Right hindlimb (tissue), 1 donor: ENCODE results near the gene RNF157.

Source experiments
- DNase-seq: peaks from one replicate; pipeline ENCODE4 v3.0.0-alpha.2; 2018

Gene RNF157

DNA sequence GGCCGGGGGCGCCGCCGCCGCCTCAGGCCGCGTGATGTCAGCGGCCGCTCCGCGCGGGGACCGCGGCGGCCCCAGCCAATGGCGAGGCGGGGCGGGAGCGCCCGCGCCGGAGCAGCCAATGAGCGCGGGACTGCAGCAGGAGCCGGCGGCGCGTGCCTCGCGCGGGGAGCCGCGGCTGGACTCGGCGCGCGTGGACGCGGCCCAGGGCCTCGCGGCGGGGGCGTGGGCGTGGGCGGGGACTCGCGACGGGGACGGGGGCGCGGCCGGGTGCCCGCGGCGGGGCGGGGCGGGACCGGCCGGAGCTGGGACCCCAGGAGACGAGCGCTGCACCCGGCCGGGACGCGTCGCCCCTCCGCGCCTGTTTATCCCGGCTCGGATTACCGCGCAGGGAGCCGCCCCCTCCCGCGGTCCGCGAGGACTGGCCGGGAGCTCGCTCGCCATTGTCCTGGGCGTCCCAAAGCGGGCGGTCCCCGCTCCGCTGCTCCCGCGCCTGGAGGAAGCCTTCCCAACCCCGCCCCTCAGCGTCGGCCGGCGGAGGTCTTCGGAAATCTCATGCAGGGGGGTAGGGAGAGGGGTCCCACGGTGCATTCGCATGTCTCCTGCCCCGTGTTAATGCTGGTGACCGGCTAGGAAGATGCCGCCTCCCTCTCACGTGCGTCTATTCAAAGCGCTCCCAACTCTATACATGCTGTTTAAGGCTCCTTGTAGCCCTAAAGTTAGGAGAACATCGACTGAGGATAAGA lies at the start of gene RNF157:
TSS of gene RNF157 (minus strand) at position 33 of the 743 bp plus-strand sequence. CDS start 253 bp downstream, outside the sequence.
- peak; percentile 72 for DNase-seq

DNA sequence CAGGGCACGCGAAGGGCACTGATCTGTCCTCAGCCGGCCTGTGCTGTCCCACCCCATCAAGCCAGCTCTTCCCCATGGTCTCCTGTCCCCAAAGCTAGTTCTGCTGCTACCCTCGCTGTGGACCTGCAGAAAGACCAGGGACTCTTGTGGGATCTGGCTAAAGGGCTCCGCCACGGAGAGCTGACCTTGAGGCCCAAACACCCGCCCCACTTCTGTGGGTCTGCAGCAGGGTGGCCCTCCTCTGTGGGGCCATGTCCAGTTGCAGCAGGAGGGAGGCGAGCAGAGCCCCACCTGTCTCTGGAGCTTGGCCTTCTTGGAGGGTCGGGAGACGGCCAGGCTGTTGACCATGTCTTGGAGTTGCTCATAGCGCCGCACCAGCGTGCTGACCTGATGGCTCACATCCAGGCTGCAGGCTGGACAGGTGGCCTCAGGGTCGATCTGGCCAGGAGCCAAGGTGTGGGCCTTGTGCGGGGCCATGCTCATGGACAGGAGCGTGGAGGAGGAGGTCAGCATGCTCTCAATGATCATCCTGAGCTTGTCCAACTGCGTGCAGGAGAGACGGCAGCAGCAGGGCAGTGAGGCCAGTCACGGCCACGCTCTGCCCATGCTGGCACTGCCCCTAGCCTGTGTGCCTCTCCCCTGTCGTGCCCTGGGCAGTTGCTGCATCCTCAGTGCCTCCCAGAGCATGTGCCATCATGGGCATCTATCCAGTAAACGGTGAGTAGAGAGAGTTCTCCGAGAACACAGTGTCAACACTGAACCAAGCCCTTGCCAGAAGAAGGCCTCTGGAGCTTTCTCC lies 41.5 kb upstream of the RNF157 start:
- DNase-seq, result no peak

DNA sequence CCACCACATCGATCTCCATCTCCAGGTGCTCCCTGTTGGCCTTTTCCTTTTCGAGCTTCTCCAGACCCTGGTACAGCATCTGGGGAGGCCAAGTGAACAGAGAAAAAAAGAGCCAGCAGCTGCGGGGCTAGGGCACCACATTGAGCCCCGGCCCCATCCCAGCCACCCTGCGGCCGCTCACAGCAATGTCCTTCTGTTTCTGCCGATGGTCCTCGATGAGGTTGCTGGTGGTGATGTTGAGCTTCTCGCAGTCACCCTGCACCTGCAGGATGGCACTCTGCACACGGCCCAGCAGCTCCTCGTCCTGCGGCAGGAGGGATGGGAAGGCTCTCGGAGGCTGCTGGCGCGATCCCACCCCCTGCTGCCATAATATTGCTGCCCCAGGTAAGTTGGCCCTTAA lies 40.4 kb upstream of the RNF157 start:
- no peak for DNase-seq

DNA sequence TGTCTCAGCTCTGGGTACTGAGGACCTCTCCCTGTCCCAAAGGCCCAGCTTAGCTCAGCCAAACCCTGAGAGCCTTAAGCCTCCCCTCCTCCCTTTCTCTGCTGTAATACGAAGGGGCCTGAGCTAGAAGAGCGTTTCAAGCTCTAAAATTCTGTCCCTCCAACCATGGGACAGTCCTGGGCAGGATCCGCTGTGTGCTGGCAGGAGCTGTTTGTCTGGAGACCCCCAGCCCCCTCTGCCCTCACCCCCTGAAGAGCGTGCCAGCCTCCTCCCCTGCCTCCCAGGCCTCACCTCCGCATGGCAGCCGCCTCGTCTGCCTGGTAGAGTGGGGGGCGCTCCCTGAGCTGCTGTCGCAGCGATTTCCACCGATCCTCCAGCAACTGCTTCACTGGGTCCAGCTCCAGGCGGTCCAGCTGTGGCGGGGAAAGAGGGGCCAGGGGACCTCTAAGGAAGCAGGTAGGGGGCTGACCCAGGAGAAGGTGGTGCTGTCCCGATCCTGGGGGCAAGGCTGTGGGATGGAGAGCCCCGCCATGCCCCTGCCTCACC lies 39.5 kb upstream of the RNF157 start:
- no peak for DNase-seq

DNA sequence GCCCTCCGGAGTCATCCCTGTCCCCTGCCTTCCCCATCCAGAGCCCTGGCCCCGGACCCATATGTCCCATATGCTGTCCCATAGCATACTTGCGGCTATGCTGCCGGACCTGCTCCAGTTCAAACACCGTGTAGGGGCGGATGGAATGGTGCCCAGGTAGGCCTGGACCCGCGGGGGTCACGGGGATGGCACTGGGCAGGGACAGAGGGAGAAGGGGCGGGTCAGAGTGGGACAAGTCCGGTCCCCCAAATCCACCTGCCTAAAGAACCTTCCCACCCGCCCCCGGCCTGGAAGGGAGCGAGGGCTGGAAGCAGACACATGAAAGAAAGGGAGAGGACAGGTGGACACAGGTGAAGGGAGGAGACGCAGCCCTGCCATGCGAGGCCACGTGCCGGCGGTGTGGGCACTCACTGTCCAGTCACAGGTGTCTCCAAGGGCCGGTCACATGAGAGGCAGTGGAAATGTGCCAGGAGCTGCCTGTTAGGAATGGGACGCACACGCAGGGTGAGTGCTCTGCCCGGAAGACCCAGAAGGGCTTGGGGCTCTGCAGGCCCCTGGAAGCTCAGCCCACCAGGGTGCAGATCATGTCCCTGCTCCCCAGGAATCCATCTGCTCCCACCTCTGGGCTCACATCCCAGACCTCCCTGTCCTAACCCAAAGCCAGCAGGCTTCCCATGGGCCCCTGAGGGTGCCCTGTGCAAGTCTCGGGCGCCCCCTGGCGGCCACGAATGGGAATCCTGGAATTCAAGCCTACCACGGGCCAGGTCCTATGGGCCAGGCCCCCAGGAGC lies 38.9 kb upstream of the RNF157 start:
- peak; percentile 89 for DNase-seq

DNA sequence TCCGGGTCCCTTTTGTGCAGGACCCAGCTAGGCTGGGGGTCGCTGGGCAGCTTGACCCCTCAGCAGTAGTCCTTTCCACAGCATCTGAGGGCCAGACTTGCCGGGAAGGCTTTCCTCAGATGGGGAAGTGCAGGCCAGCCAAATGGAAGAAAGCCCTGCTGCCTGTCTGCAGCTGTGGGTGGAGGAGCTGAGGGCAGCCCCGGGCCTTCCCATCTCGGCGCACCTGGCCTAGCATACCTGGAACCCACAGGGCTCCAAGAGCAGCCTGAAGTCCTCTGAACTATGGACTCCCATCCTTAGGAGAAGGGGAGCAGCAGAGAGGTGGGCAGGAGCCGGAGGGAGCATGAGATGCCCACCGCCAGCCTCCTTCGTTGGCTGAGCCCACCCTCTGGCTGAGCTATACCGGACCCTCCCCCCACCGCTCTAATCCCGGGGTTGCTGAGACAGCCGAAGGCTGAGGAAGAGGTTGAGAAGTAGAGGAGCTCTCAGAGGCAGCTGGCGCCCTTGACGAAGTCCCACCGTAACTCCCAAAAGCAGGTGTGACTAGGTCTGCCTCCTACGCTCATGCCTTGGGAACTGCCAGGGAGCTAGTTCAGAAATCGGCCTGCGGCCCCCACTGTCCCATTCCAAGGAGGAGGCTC lies 38.1 kb upstream of the RNF157 start:
- DNase-seq, result no peak

DNA sequence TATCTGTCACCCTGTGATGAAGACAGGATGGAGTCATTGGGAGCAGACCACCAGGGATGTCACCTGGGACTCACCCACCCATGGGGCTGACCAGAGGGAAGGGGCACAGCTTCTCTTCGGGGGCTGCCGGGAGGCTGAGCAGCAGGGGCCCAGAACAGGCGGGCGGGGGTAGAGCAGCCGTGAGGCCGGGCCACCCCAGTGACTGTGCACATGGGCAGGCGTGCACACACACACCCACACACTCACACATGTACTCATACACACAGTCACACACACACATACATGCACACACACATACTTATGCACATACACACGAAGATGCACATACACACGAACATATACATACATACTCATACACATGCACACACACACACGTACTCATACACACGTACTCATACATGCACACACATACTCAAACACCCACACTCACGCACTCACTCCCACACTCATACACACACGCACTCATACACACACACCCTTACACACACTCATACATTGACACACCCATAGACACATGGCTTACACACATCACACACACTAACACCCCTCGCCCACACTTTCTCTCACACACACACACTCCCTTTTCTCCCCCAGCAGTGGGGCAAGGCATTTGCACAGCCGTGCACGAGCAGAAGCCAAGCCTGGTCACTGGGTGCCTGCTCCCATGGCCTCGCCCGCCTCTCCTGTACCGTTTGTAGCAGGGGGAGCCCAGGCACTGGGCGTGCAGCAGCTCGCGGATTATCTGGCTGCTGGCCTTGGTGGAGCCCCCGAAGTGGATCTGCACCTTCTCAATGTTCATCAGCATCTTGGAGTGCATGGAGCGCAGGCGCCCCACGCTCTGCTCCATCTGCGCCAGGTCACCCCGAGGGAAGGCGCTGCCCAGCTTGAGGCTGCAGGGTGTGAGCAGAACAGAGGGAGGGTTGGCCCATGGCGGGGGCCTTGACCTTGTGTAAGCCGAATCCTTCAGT lies 37.3 kb upstream of the RNF157 start:
- no peak for DNase-seq

DNA sequence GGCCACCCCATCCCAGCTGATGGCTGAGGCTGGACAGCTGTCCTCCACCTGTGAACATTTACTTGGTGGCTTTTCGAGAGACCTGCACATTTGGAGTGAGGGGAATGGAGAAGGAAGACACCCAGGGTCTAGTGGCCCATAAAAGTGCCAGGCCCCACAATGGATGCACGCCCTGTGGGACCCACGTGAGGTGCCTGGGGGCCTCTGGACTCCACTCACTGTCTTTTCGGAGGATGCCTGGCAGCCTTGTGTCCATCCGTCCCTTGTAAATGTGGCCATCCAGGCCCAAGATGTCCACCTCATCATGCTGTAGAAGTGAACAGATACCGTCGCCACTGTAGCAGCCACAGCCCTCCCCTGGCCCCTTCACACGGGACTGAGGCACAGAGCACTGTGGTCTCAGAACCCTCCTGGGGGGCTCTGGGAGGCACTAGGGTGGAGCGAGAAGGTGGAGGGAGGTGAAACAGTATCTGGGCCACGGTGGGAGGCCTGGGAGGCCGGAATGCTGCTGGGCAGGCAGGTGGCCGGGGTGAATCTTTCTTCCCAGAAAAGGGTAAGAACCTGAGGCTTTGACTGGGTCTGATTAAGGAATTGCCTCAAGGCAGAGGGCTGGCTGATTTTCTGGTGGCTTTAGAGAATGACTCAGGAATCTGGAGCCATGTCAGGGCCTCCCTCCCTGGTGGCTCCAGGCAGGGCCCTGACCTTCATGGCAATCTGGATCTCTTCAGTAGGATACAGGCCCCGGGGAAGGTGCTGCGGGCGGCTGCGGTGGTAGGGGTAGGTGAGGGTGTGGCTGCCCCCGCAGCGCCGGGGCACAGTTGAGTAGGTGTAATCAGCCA lies 36.4 kb upstream of the RNF157 start:
- DNase-seq, result no peak

DNA sequence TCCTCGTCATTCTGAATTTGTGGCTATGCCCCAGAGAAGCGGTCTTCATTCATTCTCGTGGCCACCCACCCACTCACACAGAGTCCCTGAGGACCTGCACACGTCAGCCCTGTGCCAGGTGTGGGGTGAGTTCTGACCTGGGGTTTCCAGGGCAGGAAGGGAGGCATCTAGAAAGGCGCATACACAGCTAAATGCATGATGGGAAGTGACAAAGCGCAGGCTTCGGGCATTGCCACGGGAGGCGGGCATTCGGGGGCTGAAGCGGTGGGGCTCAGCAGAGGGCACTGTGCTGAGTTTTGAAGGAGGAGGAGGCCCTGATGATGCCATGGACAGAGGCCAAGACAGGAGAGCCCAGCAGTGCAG lies 35.8 kb upstream of the RNF157 start:
- no peak for DNase-seq

DNA sequence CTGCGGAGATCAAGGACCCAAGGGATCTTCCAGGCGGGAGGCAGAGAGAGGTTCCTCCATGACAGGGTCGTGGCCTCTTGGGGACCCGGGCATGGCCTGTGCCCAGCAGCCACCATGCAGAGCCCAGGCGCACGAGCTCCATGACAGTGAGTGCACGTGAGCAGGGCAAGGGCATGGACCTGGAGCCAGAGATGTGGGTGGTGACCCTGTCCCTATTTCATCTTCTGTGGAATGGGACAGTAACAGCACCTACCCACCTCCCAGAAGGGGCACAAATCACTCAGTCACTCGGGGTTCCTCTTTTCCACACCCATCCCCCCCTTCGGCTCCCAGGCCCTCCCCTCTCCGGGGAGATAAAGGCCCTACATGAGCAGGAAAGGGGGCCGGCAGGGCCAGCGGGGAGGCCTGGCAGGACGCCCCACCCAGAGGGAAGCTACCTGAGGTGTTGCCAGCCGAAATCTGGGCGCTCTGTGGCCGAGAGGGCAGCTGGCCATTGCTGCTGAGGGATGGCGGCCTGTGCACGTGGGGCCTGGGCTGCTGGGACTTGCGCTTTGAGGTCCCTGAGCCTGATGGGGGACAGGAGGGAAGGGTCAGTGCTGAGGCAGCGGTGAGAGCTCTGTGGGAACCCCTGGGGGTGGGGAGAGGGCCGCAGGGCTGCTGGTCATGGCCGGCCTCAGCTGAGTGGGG lies 35.2 kb upstream of the RNF157 start:
- no peak for DNase-seq

DNA sequence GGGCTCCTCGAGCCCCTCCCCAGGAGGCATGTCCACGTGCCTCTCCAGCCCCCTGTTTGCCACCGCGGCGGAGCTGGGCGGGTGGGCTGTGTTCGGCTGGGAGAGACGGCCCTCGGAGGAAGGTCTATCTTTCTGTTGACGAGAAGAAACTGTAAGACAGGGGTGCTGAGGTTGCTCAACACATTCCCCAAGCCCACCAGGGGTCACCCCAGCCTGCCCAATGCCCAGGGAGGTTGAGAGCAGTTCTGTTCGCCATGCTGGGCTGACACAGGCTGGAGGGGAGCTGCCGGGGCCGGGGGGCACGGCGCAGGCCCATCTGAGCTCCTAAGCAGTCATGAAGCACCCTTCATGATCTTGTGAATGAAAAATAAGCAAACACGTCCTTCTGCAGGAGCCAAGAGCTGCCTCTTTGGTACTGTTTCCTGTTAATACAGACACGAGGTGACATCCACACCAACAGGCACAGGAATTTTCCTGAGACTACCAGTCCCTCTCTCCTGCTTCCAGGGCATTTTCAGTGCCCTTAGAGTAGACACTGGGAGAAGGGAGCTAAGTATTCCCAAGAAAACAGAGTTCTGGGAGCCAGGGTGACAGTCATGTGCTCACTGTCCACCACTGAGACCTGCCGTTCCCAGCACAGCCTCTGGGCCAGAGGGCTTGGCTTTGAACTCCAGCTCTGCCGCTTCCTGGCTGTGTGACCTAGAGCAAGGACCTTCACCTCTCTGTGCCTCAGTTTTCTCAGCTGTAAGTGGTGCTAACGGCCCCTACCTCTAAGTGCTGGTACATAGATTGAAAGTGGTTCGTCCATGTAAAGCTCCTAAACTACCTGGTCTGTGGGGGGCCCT lies 34.0 kb upstream of the RNF157 start:
- DNase-seq, result no peak

DNA sequence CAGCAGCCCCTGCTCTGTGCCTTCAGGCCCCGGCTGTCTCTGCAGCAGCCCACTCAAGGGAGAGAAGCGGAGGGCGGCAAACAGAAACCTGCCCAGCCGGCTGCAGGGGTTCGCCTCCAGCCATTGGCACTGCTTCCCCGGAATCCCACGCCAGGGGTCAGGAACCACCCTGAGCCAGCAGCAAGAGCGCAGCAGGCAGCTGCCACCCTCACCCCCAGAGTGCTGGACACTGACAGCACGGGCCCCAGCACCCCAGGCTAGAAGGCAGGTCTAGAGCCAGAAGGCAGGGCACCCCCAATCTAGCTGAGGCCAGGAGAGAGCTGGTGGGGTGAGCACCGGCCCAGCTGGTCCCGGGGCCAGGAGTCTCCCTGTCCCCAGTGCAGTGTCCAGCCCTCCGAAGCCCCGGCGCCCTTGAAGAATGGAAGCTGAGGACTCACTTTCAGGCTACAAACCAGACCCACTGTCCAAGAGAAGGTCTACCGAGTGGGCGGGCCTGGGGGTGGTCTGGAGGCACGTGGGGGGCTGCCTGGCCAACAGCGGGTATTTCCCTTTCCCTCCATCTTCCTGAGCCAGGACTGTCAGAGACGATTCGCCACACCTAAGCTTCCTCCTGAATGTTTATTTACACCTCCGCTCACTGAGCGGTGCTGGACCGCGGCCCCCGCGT lies 33.3 kb upstream of the RNF157 start:
- DNase-seq, result no peak

DNA sequence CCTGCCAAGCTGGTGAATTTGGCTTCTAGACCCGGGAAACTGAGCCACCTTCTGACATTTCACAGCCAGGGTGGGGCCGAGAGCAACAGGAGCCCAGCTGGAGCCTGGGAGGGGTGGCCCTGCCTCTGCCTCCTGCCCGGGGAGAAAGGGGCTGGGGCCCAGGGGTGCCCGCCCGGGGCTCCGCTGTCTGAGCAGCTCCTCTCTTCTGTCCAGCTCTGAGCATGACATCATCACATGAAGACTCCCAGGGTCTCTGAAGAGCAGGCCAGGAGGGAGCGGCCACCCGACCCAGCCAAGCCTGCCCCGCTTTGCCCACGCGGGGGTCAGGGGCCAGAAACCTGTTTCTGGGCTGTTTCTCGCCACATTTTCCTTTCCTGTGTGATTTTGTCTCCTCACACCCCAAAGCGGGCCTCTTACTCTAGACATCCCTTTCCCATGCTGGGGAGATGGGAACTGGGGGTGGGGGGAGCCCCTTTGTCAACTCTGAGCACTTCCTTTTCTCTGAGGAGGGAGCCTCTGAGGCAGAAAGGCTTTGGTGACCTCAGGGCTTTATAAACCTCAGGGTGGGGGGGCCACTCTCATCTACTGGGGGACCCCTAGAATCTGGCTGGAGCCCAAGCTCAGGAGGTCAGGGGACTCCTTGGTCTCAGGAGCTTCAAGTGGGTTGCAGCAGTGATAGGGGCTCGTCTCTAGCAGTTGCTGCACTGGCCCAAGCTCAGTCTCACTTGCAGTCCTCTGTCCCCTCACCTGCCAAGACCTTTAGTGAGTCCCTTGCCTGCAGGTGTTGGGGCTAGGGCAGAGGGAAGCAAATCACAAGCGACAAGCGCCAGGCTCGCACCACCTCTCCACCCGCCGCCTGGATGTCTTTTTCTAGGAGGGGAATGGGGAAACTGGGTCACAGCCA lies 32.5 kb upstream of the RNF157 start:
- DNase-seq, result no peak

DNA sequence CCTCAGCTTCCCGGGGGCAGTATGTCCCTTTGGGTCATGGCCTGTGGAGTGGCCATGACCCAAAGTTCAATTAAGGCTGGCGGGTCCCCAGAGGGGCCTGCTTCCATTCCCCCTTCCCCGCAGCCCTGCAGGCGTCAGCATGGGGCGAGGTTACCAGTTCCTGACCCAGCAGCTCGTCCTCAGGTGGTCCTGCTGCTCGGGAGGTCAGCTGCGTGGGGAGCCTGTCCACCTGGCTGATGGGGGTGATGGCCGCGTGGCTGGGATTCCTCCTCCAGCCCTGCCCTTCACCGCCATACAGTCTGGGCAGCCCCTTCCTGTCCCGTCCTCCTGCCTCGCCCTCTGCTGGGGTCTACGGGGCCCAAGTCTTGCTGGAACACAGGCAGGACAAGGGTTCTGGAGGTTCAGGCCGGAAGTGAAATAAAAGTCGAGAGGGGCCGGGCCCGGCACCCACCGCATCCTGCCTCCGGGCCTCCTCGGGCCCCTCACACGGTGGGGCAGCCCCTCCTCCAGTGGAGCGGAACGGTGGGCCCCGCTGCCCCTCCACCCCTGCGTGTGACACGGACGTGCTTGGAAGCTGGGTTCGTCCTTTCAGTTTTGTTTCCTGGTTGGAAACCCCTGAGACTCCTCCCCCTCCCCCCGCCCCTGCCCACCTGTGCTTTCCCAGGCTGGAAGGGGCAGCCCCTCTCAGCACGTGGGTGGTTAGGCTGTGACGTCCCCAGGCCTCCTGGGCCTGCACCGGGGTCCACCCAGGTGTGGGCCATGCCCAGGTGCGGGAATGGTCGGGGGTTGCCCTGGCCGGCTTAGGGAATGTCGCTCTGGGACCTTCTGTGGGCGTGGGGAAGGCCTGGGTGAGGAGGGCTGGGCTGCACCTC lies 31.6 kb upstream of the RNF157 start:
- DNase-seq, result peak; percentile 61

DNA sequence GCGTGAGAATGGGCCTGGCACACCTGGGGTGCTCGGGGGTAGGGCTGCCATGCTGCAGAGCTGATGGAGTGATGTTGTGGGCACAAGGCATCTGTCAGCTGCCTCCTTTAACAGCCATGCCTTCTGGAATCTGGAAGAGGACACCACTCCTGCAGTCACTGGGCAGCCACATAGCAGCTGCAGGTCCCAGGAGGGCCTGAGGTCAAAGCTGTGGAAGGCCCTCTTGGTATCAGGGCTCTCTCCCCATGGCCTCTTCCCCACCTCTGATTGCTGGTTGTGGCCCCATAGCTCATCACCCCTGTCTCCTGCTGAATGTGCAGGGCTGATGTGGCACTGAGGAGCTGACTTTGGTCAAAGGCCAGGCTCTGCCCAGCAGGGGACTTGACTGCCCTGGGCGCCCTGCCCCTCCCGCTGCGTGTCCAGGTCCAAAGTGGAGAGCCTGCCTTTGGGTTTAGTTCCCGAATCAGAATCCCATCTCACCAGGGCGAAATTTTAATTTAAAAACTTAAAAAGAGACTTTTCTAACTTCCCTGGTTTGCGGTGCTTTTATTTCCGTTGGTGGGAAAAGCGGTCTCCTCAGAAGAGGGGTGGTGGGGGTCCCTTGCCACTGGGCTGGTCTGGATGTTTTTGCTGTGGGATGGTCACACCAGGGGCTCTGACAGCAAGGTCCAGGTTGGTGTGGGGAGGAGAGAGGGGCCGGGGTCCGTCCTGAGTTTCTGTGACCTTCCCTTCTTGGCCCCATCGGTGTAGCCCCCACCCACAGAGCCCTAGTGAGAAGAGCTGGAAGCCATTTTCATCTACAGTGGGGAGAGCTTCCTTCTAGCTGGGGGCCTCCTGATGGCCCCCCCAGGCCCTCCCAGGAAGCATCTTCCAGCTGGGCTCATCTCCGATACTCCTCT lies 30.7 kb upstream of the RNF157 start:
- DNase-seq, result no peak
